Neuronal stem cell (in vitro differentiated cells): ENCODE results near the gene CLHC1.
"Not testable (repeated sequence)": the region's sequence is repeated elsewhere in the genome, so short reads cannot be mapped to it uniquely, and the experiment has no call there.

ENCODE experiments used
- DNase-seq: peaks from one replicate; pipeline ENCODE4 v3.0.0-alpha.2; 2013; ENCODE audit warnings: low spot score
- H2AFZ ChIP-seq: one replicate; pipeline ENCODE4 v1.6.1; 2013; ENCODE audit warnings: mild to moderate bottlenecking, low read length, inconsistent platforms
- H2AK5ac ChIP-seq: 2 replicates; pipeline ENCODE4 v1.6.1; 2013; ENCODE audit warnings: low read depth, mild to moderate bottlenecking, inconsistent platforms, low read length, moderate library complexity, mixed read lengths
- H2BK120ac ChIP-seq: 2 replicates; pipeline ENCODE4 v1.6.1; 2013; ENCODE audit warnings: low read depth, mild to moderate bottlenecking, inconsistent platforms, low read length, moderate library complexity, mixed read lengths
- H2BK12ac ChIP-seq: one replicate; pipeline ENCODE4 v1.6.1; 2013; ENCODE audit warnings: low read length, inconsistent platforms
- H2BK15ac ChIP-seq: 2 replicates; pipeline ENCODE4 v1.6.1; 2013; ENCODE audit warnings: mild to moderate bottlenecking, low read length, inconsistent platforms, mixed read lengths
- H2BK5ac ChIP-seq: one replicate; pipeline ENCODE4 v1.6.1; 2013; ENCODE audit warnings: inconsistent platforms, mild to moderate bottlenecking, low read length, moderate library complexity
- H3K14ac ChIP-seq: one replicate; pipeline ENCODE4 v1.6.1; 2013; ENCODE audit warnings: low read length, inconsistent platforms
- H3K18ac ChIP-seq: 2 replicates; pipeline ENCODE4 v1.6.1; 2013; ENCODE audit warnings: low read length, inconsistent platforms
- H3K23ac ChIP-seq: 2 replicates; pipeline ENCODE4 v1.6.1; 2013; ENCODE audit warnings: low read depth, mild to moderate bottlenecking, mixed read lengths, low read length, inconsistent platforms; ENCODE audit not compliant: poor library complexity
- H3K27ac ChIP-seq: replicated peaks from 3 replicates; pipeline ENCODE4 v1.5.1; 2013; ENCODE audit warnings: low read length, inconsistent platforms
- H3K27me3 ChIP-seq, 3 experiments: 2 replicates each; pipeline ENCODE4 v1.6.1; 2013; ENCODE audit warnings: low read length in 3 of 3, mild to moderate bottlenecking in 2 of 3, inconsistent platforms in 1 of 3, low read depth in 1 of 3, mixed read lengths in 1 of 3, moderate library complexity in 1 of 3; ENCODE audit not compliant: control insufficient read depth in 3 of 3, insufficient read depth in 3 of 3
- H3K36me3 ChIP-seq, 2 donors: replicated peaks in 1 of 2; 2 replicates each; pipeline ENCODE4 v1.6.1; 2013; ENCODE audit warnings: low read length in 2 of 2; ENCODE audit not compliant: control insufficient read depth in 2 of 2, insufficient read depth in 2 of 2
- H3K4ac ChIP-seq: 2 replicates; pipeline ENCODE4 v1.6.1; 2013; ENCODE audit warnings: inconsistent platforms, mild to moderate bottlenecking, low read length, moderate library complexity
- H3K4me1 ChIP-seq, 2 donors: 1 replicate in 1 of 2; 2 replicates in 1 of 2; pipeline ENCODE4 v1.6.1; 2013; ENCODE audit warnings: low read length in 2 of 2, low read depth in 1 of 2; ENCODE audit not compliant: control insufficient read depth in 2 of 2, insufficient read depth in 1 of 2
- H3K4me2 ChIP-seq: one replicate; pipeline ENCODE4 v1.6.1; 2013; ENCODE audit warnings: mild to moderate bottlenecking, low read length, inconsistent platforms; ENCODE audit not compliant: insufficient read depth, poor library complexity, severe bottlenecking
- H3K4me3 ChIP-seq, 2 donors: 2 replicates each; pipeline ENCODE4 v1.5.1; 2013; ENCODE audit warnings: low read length in 2 of 2, mild to moderate bottlenecking in 2 of 2, inconsistent platforms in 1 of 2, moderate library complexity in 1 of 2
- H3K79me1 ChIP-seq: one replicate; pipeline ENCODE4 v1.6.1; 2013; ENCODE audit warnings: low read depth, mild to moderate bottlenecking, inconsistent platforms, low read length, moderate library complexity
- H3K9ac ChIP-seq: one replicate; pipeline ENCODE4 v1.6.1; 2013; ENCODE audit warnings: mild to moderate bottlenecking, low read depth, low read length, inconsistent platforms; ENCODE audit not compliant: poor library complexity
- H3K9me3 ChIP-seq, 2 donors: replicated peaks in 1 of 2; 2 replicates each; pipeline versions ENCODE3 to v1.6.1; 2013; ENCODE audit warnings: low read length in 2 of 2, mild to moderate bottlenecking in 2 of 2, inconsistent platforms in 1 of 2, low read depth in 1 of 2, mixed read lengths in 1 of 2, moderate library complexity in 1 of 2; ENCODE audit not compliant: control insufficient read depth in 2 of 2, insufficient read depth in 1 of 2
- H4K8ac ChIP-seq: one replicate; pipeline ENCODE4 v1.6.1; 2013; ENCODE audit warnings: low read depth, mild to moderate bottlenecking, inconsistent platforms, low read length, moderate library complexity
- H4K91ac ChIP-seq: one replicate; pipeline ENCODE4 v1.6.1; 2013; ENCODE audit warnings: low read length, low read depth, mild to moderate bottlenecking, inconsistent platforms; ENCODE audit not compliant: poor library complexity
- WGBS, 2 donors: extraction: QIAGEN DNeasy Blood & Tissue Kit; methylation state at CpG; one replicate each; pipeline ENCODE4 v1.1.7; 2013; ENCODE audit warnings: missing lambda C conversion rate in 2 of 2, mixed read lengths in 1 of 2; ENCODE audit not compliant: insufficient read length in 2 of 2, insufficient replicate concordance in 1 of 2; ENCODE audit errors: extremely low coverage in 2 of 2; 5-methylcytosine and 5-hydroxymethylcytosine counted together

Gene CLHC1

DNA sequence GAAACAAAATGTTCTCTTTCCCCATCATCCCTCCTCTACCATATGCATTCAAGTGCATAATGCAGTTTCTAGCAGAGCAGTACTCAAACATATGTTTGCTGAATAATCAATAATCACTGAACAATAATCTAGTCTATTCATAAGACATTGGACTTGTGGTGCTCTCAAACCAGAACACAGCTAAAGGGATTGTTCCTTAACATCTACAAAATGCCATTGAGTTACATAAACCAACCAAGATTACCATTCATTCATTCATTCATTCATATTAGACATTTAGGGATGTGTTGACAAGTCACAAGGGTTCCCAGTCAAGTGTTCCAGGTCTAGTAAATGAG is 3.9 kb downstream of the CLHC1 start:
- Histone ChIP-seq H2BK15ac (no peak overlapping the region), H3K9ac (no peak overlapping the region), H3K4me3 (no peak overlapping the region), H3K4me2 (no peak overlapping the region), H2BK120ac (no peak overlapping the region), H3K9me3 (peaks cover 2 to 7% of the 10 kb centered on the region in 2 donors), H3K36me3 (peaks cover 1 to 31% of the 10 kb centered on the region in 2 donors), H3K27me3 (no peaks in the 10 kb centered on the region), H2AK5ac (no peak overlapping the region), H3K4ac (no peak overlapping the region), H4K8ac (no peak overlapping the region), H3K79me1 (peaks cover 3% of the 10 kb centered on the region), H2BK5ac (no peak overlapping the region), H2BK12ac (no peak overlapping the region), H2AFZ (no peak overlapping the region), H3K14ac (no peak overlapping the region), H3K27ac (no peak overlapping the region), H3K18ac (no peak overlapping the region), H3K23ac (no peak overlapping the region), H3K4me1 (peaks cover 0 to under 1% of the 10 kb centered on the region in 2 donors), H4K91ac (no peak overlapping the region)
- DNase-seq: no peak

DNA sequence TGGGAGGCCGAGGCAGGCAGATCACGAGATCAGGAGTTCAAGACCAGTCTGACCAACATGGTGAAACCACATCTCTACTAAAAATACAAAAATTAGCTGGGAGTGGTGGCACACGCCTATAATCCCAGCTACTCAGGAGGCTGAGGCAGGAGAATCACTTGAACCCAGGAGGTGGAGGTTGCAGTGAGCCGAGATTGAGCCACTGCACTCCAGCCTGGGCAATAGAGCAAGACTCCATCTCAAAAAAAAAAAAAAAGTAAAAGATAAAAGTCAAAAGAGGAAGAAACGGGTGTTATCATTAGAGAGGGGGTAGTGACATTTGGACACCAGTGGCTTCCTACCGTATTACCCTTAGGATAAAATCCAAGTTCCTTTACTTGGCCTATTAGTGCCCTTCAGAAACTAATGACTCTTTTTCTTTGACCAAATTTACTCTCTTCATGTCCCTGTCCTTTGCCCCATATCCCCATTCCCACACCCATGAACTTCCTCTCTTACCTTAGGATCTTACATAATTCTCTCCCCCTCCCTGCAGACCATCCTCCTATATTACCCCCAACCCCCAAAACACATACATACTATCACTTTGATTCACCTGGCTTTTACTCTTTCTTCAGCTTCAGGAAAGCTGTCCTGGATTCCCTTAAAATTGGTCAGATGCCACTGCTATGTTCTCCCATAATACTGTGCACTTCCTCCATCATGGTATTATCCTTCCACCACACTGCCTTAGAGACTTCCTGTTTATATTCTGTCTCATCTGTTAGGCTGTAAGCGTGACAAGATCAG is 4.5 kb downstream of the CLHC1 start:
- not testable (repeated sequence) for H3K79me1 ChIP-seq, H2BK15ac ChIP-seq, H3K4me1 ChIP-seq, H2AFZ ChIP-seq, H2BK120ac ChIP-seq, H3K9ac ChIP-seq, H3K27ac ChIP-seq, H3K14ac ChIP-seq, H3K23ac ChIP-seq, H2BK5ac ChIP-seq, H2BK12ac ChIP-seq, H3K18ac ChIP-seq, DNase-seq, H4K91ac ChIP-seq, H4K8ac ChIP-seq, H3K9me3 ChIP-seq, H2AK5ac ChIP-seq, H3K27me3 ChIP-seq, H3K4ac ChIP-seq, H3K4me3 ChIP-seq, H3K4me2 ChIP-seq
- peaks cover 1 to 29% of the 10 kb centered on the region in 2 donors for H3K36me3 ChIP-seq
- no CpG with 5 or more reads among the region's 7 CpGs for WGBS, 2 donors

DNA sequence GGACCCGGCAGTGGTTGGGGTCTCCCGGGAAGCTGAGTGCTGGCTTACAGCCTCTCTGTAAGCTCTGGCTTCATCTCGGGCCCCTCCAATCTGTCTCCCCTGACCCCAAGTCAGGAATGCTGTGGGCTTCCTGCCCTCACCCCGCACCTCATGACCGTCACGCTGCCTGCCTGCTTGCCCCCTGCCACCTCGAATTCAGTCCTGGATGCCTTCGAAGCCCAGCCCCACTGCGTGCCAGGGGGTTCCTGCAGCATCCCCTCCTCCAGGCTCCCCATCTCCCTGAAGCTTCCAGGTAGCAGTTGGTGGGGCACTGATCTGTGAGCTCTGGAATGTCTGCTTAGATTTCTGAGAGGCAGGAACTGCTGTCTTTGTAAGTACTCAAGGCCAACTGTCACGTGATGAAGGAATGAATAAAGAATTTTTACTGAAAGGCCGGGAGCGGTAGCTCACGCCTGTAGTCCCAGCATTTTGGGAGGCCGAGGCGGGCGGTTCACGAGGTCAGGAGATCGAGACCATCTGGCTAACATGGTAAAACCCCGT is 6.5 kb downstream of the CLHC1 start:
- Histone ChIP-seq H2AFZ (no peak overlapping the region), H2BK12ac (no peak overlapping the region), H3K4me1 (no peaks in the 10 kb centered on the region), H3K18ac (no peak overlapping the region), H2BK15ac (no peak overlapping the region), H2BK5ac (no peak overlapping the region), H2BK120ac (no peak overlapping the region), H2AK5ac (no peak overlapping the region), H3K27me3 (no peaks in the 10 kb centered on the region), H3K23ac (no peak overlapping the region), H3K4ac (no peak overlapping the region), H3K9ac (no peak overlapping the region), H3K4me2 (no peak overlapping the region), H3K14ac (no peak overlapping the region), H3K79me1 (peaks cover 3% of the 10 kb centered on the region), H3K9me3 (peaks cover 2 to 7% of the 10 kb centered on the region in 2 donors), H3K4me3 (no peak overlapping the region), H3K27ac (no peak overlapping the region), H4K91ac (no peak overlapping the region), H4K8ac (no peak overlapping the region), H3K36me3 (peaks cover 1 to 41% of the 10 kb centered on the region in 2 donors)
- DNase-seq: no peak
- WGBS, 2 donors: no CpG with 5 or more reads among the region's 19 CpGs

DNA sequence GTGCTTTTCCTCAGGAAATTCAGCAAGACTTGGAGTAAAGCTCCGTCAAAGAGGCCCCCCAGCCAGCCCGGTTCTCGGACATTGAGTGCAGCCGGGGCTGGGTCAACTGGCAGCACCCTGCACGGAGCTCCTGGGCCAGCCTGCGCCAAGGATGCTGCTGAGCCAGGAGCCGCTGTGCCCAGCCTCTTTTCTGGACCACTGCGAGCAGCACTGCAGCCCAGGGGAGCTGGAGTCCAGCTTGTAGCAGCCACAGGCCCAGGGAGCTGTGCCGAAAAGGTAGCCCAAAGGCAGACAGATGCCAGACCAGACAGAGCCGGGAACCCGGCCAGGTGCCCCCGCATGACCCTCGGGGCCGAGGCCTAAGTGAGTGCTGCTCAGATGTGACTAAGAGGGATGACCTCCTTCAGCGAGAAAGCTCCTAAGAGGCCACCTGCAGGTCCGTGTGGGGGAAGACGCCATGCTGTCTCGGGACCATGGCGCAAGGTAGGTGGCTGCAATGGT is 7.3 kb downstream of the CLHC1 start:
- no peak overlapping the region for H4K8ac ChIP-seq

More for the DNA sequence above, 7.3 kb downstream of the CLHC1 start:
- no peak for DNase-seq
- no peak overlapping the region for H2AFZ ChIP-seq
- H3K18ac ChIP-seq: no peak overlapping the region
- H2BK120ac ChIP-seq: no peak overlapping the region
- H2BK12ac ChIP-seq: no peak overlapping the region
- no peak overlapping the region for H2BK15ac ChIP-seq
- H2AK5ac ChIP-seq: no peak overlapping the region
- no peak overlapping the region for H3K14ac ChIP-seq
- no peak overlapping the region for H3K4ac ChIP-seq
- H3K4me2 ChIP-seq: no peak overlapping the region
- no peaks in the 10 kb centered on the region for H3K27me3 ChIP-seq
- no peaks in the 10 kb centered on the region for H3K4me1 ChIP-seq
- WGBS, 2 donors: no CpG with 5 or more reads among the region's 19 CpGs
- peaks cover 3% of the 10 kb centered on the region for H3K79me1 ChIP-seq
- H3K4me3 ChIP-seq: no peak overlapping the region
- H3K9ac ChIP-seq: no peak overlapping the region
- peaks cover 1 to 41% of the 10 kb centered on the region in 2 donors for H3K36me3 ChIP-seq
- H4K91ac ChIP-seq: no peak overlapping the region
- no peak overlapping the region for H3K27ac ChIP-seq
- H3K23ac ChIP-seq: no peak overlapping the region
- H2BK5ac ChIP-seq: no peak overlapping the region
- H3K9me3 ChIP-seq: peaks cover 2 to 7% of the 10 kb centered on the region in 2 donors
